Retinal pigment epithelial cell (primary cell): ENCODE measurements around the gene VSIG10L.

Experiments used
- DNase-seq: peaks from one replicate; pipeline ENCODE4 v3.0.0-alpha.2; 2010; ENCODE audit warnings: low read depth
- H3K4me3 ChIP-seq: 2 replicates; pipeline ENCODE4 v1.5.1; 2011; ENCODE audit warnings: mild to moderate bottlenecking, low read length, control low read depth, moderate library complexity
- TF ChIP-seq, protein P1 (sequence below): conservative IDR thresholded peaks from 2 replicates; pipeline ENCODE4 v1.5.1; 2011; ENCODE audit warnings: low read depth, low read length, control low read depth, inconsistent platforms

VSIG10L gene

DNA sequence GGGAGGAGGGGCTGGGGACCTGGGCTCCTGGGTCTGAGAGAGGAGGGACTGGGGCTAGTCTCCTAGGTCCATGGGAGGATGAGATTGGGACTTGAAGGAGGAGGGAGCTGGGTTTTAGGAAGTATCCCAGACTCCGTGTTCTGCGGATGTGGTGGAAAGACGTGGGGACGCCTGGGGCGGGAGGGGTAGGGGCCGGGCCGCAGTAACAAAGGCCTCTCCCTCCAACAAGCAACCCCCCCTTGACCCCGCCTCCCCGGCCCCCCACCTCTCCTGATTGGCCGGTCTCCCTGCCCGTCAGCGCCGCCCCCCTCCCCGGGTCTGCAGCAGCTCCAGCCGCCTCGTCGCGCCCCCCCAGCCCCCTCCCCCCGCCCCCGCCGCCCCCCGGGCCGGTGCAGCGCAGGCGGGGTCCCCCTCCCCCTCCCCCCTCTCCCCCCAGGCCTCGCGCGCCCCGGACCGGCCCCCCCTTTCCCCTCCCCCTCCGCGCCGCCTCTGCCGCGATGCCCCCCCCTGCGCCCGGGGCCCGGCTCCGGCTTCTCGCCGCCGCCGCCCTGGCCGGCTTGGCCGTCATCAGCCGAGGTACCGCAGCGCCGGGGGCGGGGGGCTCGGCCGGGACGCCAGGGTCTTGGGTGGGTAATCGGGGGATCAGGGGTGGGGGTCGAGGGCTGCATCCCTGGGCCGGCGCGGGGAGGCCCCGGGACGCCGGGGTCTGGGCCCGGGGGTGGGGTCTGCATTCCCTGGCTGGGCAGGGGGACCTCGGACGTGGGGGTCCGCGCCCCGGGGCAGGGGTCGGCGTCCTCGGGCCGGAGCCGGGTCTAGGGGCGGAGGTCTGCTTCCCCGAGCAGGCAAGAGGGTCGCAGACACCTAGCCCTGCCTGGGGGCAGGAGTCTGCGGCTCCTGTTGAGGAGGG, 30.3 kb downstream of the VSIG10L start, which contains the start of gene IGLON5:
TSS of gene IGLON5 (plus strand) at position 294 of the 907 bp plus-strand sequence. CDS start at position 498, 204 bp downstream.
- DNase-seq = no peak
- TF ChIP-seq, protein P1, sequence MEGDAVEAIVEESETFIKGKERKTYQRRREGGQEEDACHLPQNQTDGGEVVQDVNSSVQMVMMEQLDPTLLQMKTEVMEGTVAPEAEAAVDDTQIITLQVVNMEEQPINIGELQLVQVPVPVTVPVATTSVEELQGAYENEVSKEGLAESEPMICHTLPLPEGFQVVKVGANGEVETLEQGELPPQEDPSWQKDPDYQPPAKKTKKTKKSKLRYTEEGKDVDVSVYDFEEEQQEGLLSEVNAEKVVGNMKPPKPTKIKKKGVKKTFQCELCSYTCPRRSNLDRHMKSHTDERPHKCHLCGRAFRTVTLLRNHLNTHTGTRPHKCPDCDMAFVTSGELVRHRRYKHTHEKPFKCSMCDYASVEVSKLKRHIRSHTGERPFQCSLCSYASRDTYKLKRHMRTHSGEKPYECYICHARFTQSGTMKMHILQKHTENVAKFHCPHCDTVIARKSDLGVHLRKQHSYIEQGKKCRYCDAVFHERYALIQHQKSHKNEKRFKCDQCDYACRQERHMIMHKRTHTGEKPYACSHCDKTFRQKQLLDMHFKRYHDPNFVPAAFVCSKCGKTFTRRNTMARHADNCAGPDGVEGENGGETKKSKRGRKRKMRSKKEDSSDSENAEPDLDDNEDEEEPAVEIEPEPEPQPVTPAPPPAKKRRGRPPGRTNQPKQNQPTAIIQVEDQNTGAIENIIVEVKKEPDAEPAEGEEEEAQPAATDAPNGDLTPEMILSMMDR = no peak
- no peak within 1 kb of the TSS for H3K4me3 ChIP-seq

DNA sequence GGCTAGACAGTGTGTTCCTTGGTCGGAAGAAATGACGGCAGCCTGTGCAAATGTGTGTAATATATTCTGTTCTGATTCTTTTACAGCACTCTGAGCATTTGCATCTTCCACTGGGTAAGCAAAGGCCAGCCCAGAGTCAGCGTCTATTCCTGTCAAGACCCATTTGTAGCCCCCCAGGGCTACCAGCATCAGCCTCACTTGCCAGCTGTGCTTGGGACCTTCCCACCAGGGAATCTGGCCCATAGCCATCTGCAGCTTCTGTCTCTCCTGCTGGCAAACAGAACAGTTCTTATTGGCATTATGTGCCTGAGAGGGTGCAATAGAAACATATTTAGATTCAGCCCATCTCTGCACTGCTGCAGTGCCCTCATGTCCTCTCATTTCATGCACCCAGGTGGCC, 36.5 kb downstream of the VSIG10L start:
- TF ChIP-seq, protein P1 = no peak
- no peak overlapping the region for H3K4me3 ChIP-seq
- DNase-seq = no peak

DNA sequence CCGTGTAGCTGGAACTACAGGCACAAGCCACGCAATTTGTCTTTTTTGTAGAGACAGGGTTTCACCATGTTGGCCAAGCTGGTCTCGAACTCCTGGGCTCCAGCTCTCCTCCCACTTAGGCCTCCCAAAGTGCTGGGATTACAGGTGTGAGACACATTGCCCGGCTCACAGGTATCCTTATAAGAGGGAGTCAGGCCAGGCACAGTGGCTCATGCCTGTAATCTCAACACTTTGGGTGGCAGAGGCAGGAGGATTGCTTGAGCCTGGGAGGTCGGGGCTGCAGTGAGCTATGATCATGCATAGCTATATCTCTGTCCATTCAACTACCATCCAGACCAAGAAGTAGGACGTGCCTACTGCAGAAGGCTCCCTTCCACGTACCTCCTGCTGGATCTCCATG, 40.7 kb downstream of the VSIG10L start:
- no peak overlapping the region for H3K4me3 ChIP-seq
- TF ChIP-seq, protein P1 = no peak

DNA sequence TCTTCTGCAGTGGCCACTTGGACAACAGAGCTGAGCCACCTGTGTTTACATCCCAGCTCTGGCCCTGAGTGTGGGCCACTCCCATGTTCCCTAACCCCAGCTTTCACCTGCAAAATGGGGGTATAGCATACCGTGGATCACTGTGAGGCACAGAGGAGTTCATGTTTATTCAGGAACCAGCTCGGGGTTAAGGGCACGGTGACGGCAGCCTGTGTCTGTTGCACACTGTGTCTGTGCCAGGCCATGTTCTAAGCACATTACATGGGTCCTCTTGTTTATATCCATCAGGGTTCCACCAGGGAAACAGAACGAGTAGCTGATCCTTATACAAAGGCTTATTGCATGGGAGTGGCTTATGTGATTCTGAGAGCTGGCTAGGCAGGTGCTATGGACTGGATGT, 44.5 kb downstream of the VSIG10L start:
- TF ChIP-seq, protein P1 = no peak
- H3K4me3 ChIP-seq = no peak overlapping the region
- DNase-seq = no peak

More for the DNA sequence above, 40.7 kb downstream of the VSIG10L start:
- DNase-seq = no peak

DNA sequence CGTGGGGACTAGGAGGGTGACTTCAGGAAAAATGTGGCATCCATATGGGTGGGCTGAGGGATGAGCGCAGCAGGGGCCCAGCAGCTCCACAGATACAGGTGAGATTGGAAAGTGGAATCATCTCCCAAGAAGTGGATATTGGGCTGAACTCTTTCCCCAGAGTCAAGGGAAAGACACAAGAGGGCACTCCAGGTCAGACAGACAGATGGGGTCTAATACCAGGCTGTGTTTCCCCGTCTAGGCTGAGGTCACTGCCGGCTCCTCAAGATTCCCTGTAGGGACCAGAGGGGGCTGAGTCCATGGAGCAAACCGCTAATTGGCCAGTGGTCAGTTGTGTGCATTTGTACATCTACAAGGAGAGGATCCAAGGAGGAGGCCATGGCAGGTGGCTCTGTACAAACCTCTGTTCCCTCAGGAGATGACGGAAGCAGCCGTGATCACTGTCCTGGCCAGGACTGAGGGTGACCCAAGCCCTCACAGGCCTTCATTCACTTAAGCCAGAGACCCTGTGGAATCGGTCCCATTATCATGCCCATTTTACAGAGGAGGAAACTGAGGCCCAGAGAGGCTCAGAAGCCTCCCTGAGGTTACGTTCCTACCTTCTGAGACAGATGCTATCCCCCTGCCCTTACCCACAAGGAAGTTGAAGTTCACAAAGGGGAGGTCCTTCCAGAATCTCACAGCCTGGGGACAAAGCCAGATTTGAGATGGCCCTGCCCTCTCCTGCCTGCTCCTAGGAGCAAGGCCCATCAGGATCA, 45.4 kb downstream of the VSIG10L start:
- no peak for DNase-seq
- no peak overlapping the region for H3K4me3 ChIP-seq
- TF ChIP-seq, protein P1 = no peak

DNA sequence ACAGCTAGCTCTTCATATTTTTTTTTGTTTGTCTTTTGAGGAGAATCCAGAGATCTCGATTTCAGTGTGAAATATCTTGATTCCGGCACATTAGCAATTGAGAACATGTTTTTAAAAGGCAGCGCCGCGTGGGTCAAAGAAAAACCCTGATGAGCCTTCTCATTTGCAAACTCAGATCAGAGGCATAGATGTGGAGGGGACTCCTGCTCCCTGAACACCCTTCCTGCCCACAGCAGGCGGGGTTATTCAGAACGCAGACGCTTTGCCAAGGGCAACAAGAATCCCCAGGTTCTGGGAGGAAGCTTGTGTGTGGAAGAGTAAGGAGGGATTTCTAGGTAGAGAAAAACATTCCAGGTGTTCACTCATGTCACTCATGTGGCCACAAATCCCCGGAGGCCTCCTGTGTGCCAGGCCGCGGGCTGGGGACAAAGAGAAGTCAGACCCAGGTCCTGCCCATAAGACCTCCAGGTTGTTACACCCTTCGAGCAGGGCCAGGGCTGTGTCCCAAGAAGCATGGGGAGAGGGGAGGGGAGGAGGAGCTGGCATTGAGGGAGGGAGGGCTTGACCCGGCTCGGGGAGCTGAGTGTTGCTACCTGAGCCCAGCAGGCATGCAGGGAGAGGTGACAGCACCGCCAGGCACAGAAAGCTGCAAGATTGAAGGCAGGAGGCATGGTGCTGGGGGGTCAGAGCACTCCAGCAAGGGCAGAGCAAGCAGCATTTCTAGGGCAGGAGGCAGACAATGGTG, 46.4 kb downstream of the VSIG10L start:
- no peak overlapping the region for H3K4me3 ChIP-seq
- DNase-seq = no peak
- TF ChIP-seq, protein P1 = no peak
